ENCODE results near the gene ADPRS. TPM values are rescaled to one million over a fixed set of nuclear protein-coding genes. Genes with fewer than 3 reads are reported as not detected.

The ADPRS gene
- total and polyA plus RNA-seq, 2 donors (not counting 1 experiment from before 2014, with no cell fraction given), result 25.3 to 30.9 TPM

DNA sequence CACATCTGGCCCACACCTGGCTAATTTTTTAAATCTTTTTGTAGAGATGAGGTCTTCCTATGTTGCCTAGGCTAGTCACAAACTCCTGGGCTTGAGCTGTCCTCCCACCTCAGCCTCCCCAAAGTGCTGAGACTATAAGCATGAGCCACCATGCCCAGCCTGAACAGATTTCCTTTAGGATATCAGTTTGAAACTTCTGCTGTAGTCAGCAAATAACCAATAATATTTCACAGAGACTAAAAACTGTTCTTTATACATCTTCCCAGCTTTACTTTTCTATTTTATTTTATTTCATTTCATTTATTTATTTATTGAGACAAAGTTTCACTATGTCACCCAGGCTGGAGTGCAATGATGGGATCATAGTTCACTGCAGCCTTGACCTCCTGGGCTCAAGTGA lies 34.7 kb upstream of the ADPRS start:
- Histone ChIP-seq H4K20me1 (ENCODE audit: control insufficient read depth, extremely low read depth, insufficient read depth, low read length) (no peaks in the 10 kb centered on the region), H3K9ac (ENCODE audit: insufficient read depth, low read length) (no peak overlapping the region), H3K27me3 (ENCODE audit: control insufficient read depth, insufficient read depth, low read length) (no peaks in the 10 kb centered on the region), H3K4me1 (ENCODE audit: control insufficient read depth, extremely low read depth, insufficient read depth, low read length) (no peaks in the 10 kb centered on the region), H3K9me3 (ENCODE audit: control insufficient read depth, insufficient read depth, low read depth, low read length) (no peaks in the 10 kb centered on the region), H3K36me3 (ENCODE audit: control insufficient read depth, insufficient read depth, low read length) (no peaks in the 10 kb centered on the region), H3K79me2 (ENCODE audit: control insufficient read depth, insufficient read depth, low read length) (no peaks in the 10 kb centered on the region), H2AFZ (ENCODE audit: low read length) (no peak overlapping the region), H3K27ac (ENCODE audit: insufficient read depth, low read length) (no peak overlapping the region), H3K4me2 (ENCODE audit: extremely low read depth, insufficient read depth, low read length) (no peak overlapping the region), H3K4me3 (replicated peaks in 1 of 4; ENCODE audit: control extremely low read depth in 1 of 4, insufficient read depth in 1 of 4, low read depth in 3 of 4, low read length in 4 of 4) (no peak overlapping the region)
- no peak for TF ChIP-seq CTCF (conservative IDR thresholded peaks at IDR 0.05 in 1 of 2, IDR thresholded peaks at IDR 0.05 in 1 of 2; ENCODE audit: low read depth in 1 of 2, low read length in 2 of 2)
- TF ChIP-seq EZH2 (IDR thresholded peaks at IDR 0.05; ENCODE audit: low read length, missing control alignments), result no peak
- DNase-seq (ENCODE audit: low read depth in 2 of 2), result no peak

- Histone ChIP-seq H3K27ac (ENCODE audit: insufficient read depth, low read length) (no peak overlapping the region), H3K79me2 (ENCODE audit: control insufficient read depth, insufficient read depth, low read length) (no peaks in the 10 kb centered on the region), H3K9me3 (ENCODE audit: control insufficient read depth, insufficient read depth, low read depth, low read length) (no peaks in the 10 kb centered on the region), H3K27me3 (ENCODE audit: control insufficient read depth, insufficient read depth, low read length) (no peaks in the 10 kb centered on the region), H4K20me1 (ENCODE audit: control insufficient read depth, extremely low read depth, insufficient read depth, low read length) (no peaks in the 10 kb centered on the region), H3K4me2 (ENCODE audit: extremely low read depth, insufficient read depth, low read length) (no peak overlapping the region), H3K36me3 (ENCODE audit: control insufficient read depth, insufficient read depth, low read length) (no peaks in the 10 kb centered on the region), H3K4me3 (replicated peaks in 1 of 4; ENCODE audit: control extremely low read depth in 1 of 4, insufficient read depth in 1 of 4, low read depth in 3 of 4, low read length in 4 of 4) (no peak overlapping the region), H3K9ac (ENCODE audit: insufficient read depth, low read length) (no peak overlapping the region), H3K4me1 (ENCODE audit: control insufficient read depth, extremely low read depth, insufficient read depth, low read length) (no peaks in the 10 kb centered on the region), H2AFZ (ENCODE audit: low read length) (no peak overlapping the region)
- no peak for DNase-seq (ENCODE audit: low read depth in 2 of 2)
- TF ChIP-seq CTCF (conservative IDR thresholded peaks at IDR 0.05 in 1 of 2, IDR thresholded peaks at IDR 0.05 in 1 of 2; ENCODE audit: low read depth in 1 of 2, low read length in 2 of 2), result no peak
- no peak for TF ChIP-seq EZH2 (IDR thresholded peaks at IDR 0.05; ENCODE audit: low read length, missing control alignments)
These were observed 33.0 kb upstream of the ADPRS start for GRCh38 chr1:36055706-36056105.

- Histone ChIP-seq H3K4me2 (ENCODE audit: extremely low read depth, insufficient read depth, low read length) (no peak overlapping the region), H3K9me3 (ENCODE audit: control insufficient read depth, insufficient read depth, low read depth, low read length) (no peaks in the 10 kb centered on the region), H2AFZ (ENCODE audit: low read length) (no peak overlapping the region), H4K20me1 (ENCODE audit: control insufficient read depth, extremely low read depth, insufficient read depth, low read length) (no peaks in the 10 kb centered on the region), H3K27ac (ENCODE audit: insufficient read depth, low read length) (no peak overlapping the region), H3K79me2 (ENCODE audit: control insufficient read depth, insufficient read depth, low read length) (no peaks in the 10 kb centered on the region), H3K4me3 (replicated peaks in 1 of 4; ENCODE audit: control extremely low read depth in 1 of 4, insufficient read depth in 1 of 4, low read depth in 3 of 4, low read length in 4 of 4) (no peak overlapping the region), H3K9ac (ENCODE audit: insufficient read depth, low read length) (no peak overlapping the region), H3K4me1 (ENCODE audit: control insufficient read depth, extremely low read depth, insufficient read depth, low read length) (no peaks in the 10 kb centered on the region), H3K27me3 (ENCODE audit: control insufficient read depth, insufficient read depth, low read length) (no peaks in the 10 kb centered on the region), H3K36me3 (ENCODE audit: control insufficient read depth, insufficient read depth, low read length) (no peaks in the 10 kb centered on the region)
- DNase-seq (ENCODE audit: low read depth in 2 of 2), result no peak
- no peak for TF ChIP-seq EZH2 (IDR thresholded peaks at IDR 0.05; ENCODE audit: low read length, missing control alignments)
- TF ChIP-seq CTCF (conservative IDR thresholded peaks at IDR 0.05 in 1 of 2, IDR thresholded peaks at IDR 0.05 in 1 of 2; ENCODE audit: low read depth in 1 of 2, low read length in 2 of 2), result no peak
These were observed 26.4 kb upstream of the ADPRS start for GRCh38 chr1:36062315-36062714.
